Activated T-cell treated with anti-CD3 and anti-CD28 coated beads, Interleukin-2, amount 50 U/mL, for 1 hour (primary cell): ENCODE data around the gene TKTL1.
A peak's percentile ranks its signal among the peaks of the same experiment; 100 is the strongest.

Experiments
- DNase-seq: peaks from one replicate; pipeline ENCODE4 v3.0.0-alpha.2; 2020

TKTL1 gene

GRCh38 chrX:154348646-154349358, 53.2 kb downstream of the TKTL1 start:
- peak; percentile 28 for DNase-seq

- peak; percentile 39 for DNase-seq
Observed at GRCh38 chrX:154349359-154349935, 53.9 kb downstream of the TKTL1 start.

GRCh38 chrX:154349979-154350378, 54.4 kb downstream of the TKTL1 start:
- peak; percentile 28 for DNase-seq

- peak; percentile 26 for DNase-seq
Observed at GRCh38 chrX:154350429-154351182, 55.0 kb downstream of the TKTL1 start.

- peak; percentile 53 for DNase-seq
Observed at GRCh38 chrX:154351183-154352011, 55.8 kb downstream of the TKTL1 start.

- DNase-seq = no peak
Observed at GRCh38 chrX:154352012-154352401, 56.4 kb downstream of the TKTL1 start.

- no peak for DNase-seq
Observed at GRCh38 chrX:154352466-154352865, 56.9 kb downstream of the TKTL1 start.

- DNase-seq = no peak
Observed at GRCh38 chrX:154353172-154353843, 57.7 kb downstream of the TKTL1 start.

- no peak for DNase-seq
Observed at GRCh38 chrX:154354013-154354412, 58.4 kb downstream of the TKTL1 start.

GRCh38 chrX:154354516-154354915, 58.9 kb downstream of the TKTL1 start:
- DNase-seq = no peak

GRCh38 chrX:154355094-154355775, 59.6 kb downstream of the TKTL1 start:
- no peak for DNase-seq

- DNase-seq = no peak
Observed at GRCh38 chrX:154355776-154356140, 60.2 kb downstream of the TKTL1 start.

GRCh38 chrX:154356596-154356995, 61.0 kb downstream of the TKTL1 start:
- DNase-seq = no peak

- DNase-seq = no peak
Observed at GRCh38 chrX:154357205-154357604, 61.6 kb downstream of the TKTL1 start.

- no peak for DNase-seq
Observed at GRCh38 chrX:154358011-154358410, 62.4 kb downstream of the TKTL1 start.

GRCh38 chrX:154358829-154359228, 63.2 kb downstream of the TKTL1 start:
- DNase-seq = no peak

GRCh38 chrX:154359362-154360154, 64.0 kb downstream of the TKTL1 start:
- DNase-seq = no peak

- no peak for DNase-seq
Observed at GRCh38 chrX:154360155-154360713, 64.6 kb downstream of the TKTL1 start.

- no peak for DNase-seq
Observed at GRCh38 chrX:154362085-154362742, 66.6 kb downstream of the TKTL1 start.
